ENCODE results near the gene TTBK2.
A peak's percentile ranks its signal among the peaks of the same experiment; 100 is the strongest.
"Not testable (repeated sequence)": the region's sequence is repeated elsewhere in the genome, so short reads cannot be mapped to it uniquely, and the experiment has no call there.

The TTBK2 gene

GRCh38 chr15:42920519-42921341 is at the start of gene TTBK2:
Gene TTBK2, minus strand, starts transcription at chr15:42920778. Its CDS starts 42,161 bp downstream, at chr15:42878617.
- peak; percentile 97 for DNase-seq

- no peak for DNase-seq
Measured at GRCh38 chr15:42964476-42964875, 43.9 kb upstream of the TTBK2 start.

DNA sequence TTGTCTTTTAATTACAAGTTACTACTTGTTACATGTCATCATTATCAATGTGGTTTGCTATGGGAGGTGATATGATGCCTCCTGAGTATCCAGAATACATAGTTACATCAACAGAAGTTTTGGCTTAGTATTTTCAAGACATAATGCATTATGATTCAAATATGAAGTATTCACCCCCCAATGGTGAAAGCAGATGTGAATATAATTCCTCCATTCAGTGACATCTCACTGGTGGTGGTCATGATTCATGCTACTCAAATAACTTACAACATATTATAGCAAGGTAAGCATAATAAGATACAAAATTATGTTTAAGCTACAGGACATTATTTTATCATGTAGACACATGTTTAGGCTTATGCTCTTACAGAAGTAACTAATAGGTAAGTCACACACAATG is 34.9 kb upstream of the TTBK2 start:
- no peak for DNase-seq

GRCh38 chr15:42954291-42954690 is 33.7 kb upstream of the TTBK2 start:
- DNase-seq: no peak

GRCh38 chr15:42948898-42949297 is 28.3 kb upstream of the TTBK2 start:
- DNase-seq: not testable (repeated sequence)

GRCh38 chr15:42940527-42940926 is 19.9 kb upstream of the TTBK2 start:
- DNase-seq: no peak

DNA sequence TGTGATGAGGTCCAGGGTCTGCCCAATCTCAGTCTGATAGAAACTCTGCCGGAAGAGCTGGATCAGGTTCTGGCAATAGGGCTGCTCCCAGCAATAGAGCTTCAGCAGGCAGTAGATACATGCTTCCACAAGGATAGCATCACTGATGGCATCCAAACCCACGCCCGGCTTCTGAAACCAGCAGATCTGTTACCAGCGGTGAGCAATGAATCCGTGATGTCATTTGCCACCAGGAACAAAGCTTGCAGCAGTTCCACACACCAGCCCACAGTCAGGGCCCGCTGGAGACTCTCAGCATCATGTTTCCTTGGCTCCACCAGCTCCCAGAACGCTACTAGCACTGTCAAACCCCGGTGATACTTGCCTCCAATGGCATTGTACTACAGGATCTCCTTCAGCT is 19.3 kb upstream of the TTBK2 start:
- no peak for DNase-seq

DNA sequence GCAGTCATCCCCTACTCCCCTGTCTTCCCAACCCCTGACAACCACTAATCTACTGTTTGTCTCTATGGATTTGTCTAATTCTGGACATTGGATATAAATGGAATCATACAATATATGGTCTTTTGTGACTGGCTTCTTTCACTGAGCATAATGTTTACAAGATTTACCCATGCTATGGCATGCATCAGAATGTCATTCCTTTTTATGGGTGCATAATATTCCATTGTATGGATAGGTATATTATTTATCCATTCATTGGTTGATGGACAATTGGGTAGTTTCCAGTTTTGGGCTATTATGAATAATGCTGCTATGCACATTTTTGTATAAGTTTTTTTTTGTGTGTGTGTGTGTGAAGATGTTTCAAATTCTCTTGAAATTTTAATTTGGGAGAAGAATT is 16.6 kb upstream of the TTBK2 start:
- DNase-seq: no peak

- no peak for DNase-seq
Measured at GRCh38 chr15:42933886-42934667, 13.5 kb upstream of the TTBK2 start.

- no peak for DNase-seq
Measured at GRCh38 chr15:42932833-42933515, 12.4 kb upstream of the TTBK2 start.

DNA sequence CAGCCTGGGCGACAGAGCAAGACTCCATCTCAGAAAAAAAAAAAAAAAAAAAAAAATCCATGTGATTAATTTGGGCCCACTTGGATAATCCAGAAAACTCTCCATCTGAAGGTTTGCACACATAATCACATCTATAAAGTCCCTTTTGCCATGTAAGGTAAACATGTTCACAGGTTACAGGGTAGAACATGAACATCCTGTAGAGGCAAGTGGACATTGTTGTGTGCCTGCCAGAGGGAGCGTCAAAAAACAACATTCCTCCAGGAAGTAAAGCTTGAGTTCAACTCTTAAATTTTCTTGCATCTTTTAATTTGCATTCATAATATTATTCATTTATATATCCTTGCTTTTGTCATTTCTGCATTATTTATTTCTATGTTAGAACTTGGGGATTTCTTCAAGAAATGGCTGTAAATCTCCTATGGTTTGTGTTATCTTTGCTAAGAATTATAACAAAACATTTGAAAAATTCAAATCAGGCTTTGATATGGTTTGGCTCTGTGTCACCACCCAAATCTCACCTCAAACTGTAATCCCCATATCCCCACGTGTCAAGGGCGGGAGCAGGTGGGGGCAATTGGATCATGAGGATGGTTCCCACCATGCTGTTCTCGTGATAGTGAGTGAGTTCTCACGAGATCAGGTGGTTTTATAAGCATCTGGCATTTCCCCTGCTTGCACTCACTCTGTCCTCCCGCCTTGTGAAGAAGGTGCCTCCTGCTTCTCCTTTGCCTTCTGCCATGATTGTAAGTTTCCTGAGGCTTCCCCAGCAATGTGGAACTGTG is 11.3 kb upstream of the TTBK2 start:
- DNase-seq: no peak

DNA sequence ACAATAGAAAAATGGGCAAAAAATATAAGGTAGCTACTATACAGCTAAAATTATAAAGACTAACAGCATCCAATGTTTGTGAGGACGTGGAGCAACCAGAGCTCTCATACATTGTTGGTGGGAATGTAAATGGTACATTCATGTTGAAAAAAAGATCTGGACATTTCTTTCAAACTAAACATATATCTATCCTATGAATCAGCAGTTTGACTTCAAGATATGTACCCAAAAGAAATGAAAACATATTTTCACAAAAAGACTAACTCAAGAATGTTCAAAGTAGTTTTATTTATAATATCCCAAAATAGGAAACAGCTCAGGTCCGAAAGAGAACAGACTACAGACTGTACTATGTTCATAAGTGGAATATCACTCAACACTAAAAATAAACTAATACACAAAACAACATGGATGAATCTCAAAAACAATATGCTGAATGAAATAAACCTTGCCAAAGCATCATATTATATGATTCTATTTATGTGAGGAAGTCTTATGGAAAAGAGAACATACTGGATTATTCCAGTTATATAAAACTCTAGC is 8.8 kb upstream of the TTBK2 start:
- DNase-seq: no peak

- DNase-seq: peak; percentile 16
Measured at GRCh38 chr15:42921342-42921731, 759 bp upstream of the TTBK2 start.

GRCh38 chr15:42919799-42920518 is 619 bp downstream of the TTBK2 start:
- DNase-seq: no peak

GRCh38 chr15:42919308-42919707 is 1.3 kb downstream of the TTBK2 start:
- DNase-seq: no peak

DNA sequence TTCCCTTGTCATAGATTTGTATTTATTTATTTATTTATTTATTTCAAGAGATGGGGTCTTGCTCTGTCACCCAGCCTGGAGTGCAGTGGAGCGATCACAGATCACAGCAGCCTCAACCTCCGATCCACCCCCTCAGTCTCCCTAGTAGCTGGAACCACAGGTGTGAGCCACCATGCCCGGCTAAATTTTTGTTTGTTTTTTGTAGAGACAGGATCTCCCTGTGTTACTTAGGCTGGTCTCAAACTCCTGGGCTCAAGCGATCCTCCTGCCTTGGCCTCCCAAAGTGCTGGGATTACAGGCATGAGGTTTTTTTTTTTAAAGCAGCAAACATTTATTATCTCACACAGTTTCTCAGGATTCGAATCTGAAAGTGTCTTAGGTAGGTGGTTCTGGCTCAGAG is 2.5 kb downstream of the TTBK2 start:
- no peak for DNase-seq

DNA sequence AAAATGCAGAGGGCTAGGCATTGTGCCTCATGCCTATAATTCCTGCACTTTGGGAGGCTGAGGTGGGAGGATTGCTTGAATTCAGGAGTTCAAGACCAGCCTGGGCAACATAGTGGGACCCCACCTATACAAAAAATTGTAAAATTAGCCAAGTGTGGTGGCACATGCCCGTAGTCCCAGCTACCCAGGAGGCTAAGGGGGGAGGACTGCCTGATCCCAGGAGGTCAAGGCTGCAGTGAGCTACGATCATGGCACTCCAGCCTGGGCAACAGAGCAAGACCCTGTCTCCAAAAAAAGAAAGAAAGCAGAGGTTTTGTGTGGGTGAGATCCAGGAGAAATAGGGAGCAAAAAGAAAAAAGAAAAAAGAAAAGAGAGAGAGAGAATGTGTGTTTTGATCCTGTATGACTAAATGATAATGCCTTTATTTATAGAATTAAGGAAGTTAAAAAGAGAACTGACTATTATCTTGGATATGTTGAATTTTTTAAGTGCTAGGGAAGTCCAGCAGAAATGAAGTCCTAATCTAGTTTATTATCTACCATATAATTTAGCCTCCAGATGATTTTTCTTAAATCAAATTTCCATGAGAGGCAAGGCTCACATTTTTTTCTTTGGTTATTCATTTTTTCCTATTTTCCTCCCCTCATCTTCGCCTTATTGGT is 4.8 kb downstream of the TTBK2 start:
- DNase-seq: no peak

GRCh38 chr15:42914728-42915497 is 5.7 kb downstream of the TTBK2 start:
- DNase-seq: peak; percentile 28

GRCh38 chr15:42911058-42911592 is 9.5 kb downstream of the TTBK2 start:
- no peak for DNase-seq

DNA sequence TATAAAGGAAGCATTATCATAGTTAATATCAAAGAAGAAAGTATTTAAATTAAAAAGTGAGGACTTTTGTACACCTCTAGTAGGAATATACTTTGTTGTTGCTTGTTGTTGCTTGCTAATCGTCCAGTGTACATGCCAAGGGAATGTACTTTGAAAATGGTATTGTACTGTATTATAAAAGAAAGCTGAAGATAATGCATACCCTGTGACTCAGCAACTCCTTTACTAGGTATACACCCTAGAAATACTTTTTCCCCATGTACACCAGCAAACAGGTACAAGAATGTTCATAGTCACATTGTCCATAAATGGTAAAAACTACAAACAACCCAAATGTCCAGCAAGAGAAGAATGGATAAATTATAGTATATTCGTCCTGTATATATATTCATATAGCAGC is 12.0 kb downstream of the TTBK2 start:
- DNase-seq: no peak
